ENCODE data around the gene MDM4. TPM values are rescaled to one million over a fixed set of nuclear protein-coding genes. Genes with fewer than 3 reads are reported as not detected.

The MDM4 gene
- total RNA-seq, 2 experiments from 2014 or later: 72.2 to 72.4 TPM

- no peak for ATAC-seq
- Mint-ChIP-seq H3K36me3 (ENCODE audit: low read depth) (peaks cover 9% of the 10 kb centered on the region), H3K4me3 (no peak overlapping the region), H3K9me3 (ENCODE audit: insufficient read depth) (no peaks in the 10 kb centered on the region), H3K4me1 (ENCODE audit: low read depth) (peaks cover 18% of the 10 kb centered on the region), H3K27ac (no peak overlapping the region), H3K27me3 (ENCODE audit: low read depth) (no peaks in the 10 kb centered on the region)
- ChIA-PET POLR2A (no interaction called here), CTCF (interaction anchor here (1.0 to 5.7 kb wide), 2 partner anchors 192 to 236 kb away, joined by 4 to 39 read pairs; no protein-coding TSS in a partner anchor)
- no peak for DNase-seq
Measured at GRCh38 chr1:204571128-204571527, 54.9 kb downstream of the MDM4 start.

GRCh38 chr1:204571631-204572030 lies 55.4 kb downstream of the MDM4 start:
- no peak overlapping the region for H3K4me3 Mint-ChIP-seq
- DNase-seq: no peak
- ATAC-seq: no peak
- H3K4me1 Mint-ChIP-seq (ENCODE audit: low read depth): peaks cover 13% of the 10 kb centered on the region
- H3K36me3 Mint-ChIP-seq (ENCODE audit: low read depth): peaks cover 9% of the 10 kb centered on the region
- POLR2A ChIA-PET: no interaction called here
- no peaks in the 10 kb centered on the region for H3K9me3 Mint-ChIP-seq (ENCODE audit: insufficient read depth)
- no peak overlapping the region for H3K27ac Mint-ChIP-seq
- no peaks in the 10 kb centered on the region for H3K27me3 Mint-ChIP-seq (ENCODE audit: low read depth)
- CTCF ChIA-PET: interaction anchor here (1.0 to 5.7 kb wide), 2 partner anchors 192 to 236 kb away, joined by 4 to 39 read pairs; no protein-coding TSS in a partner anchor

- H3K27ac Mint-ChIP-seq: no peak overlapping the region
- peaks cover 11% of the 10 kb centered on the region for H3K4me1 Mint-ChIP-seq (ENCODE audit: low read depth)
- POLR2A ChIA-PET: interaction anchor here (0.6 kb wide), 1 partner anchor 1148 kb away, joined by 4 read pairs; no protein-coding TSS in a partner anchor
- H3K27me3 Mint-ChIP-seq (ENCODE audit: low read depth): no peaks in the 10 kb centered on the region
- no peak for DNase-seq
- no peaks in the 10 kb centered on the region for H3K9me3 Mint-ChIP-seq (ENCODE audit: insufficient read depth)
- H3K4me3 Mint-ChIP-seq: no peak overlapping the region
- CTCF ChIA-PET: interaction anchor here (1.0 to 5.7 kb wide), 4 partner anchors 7 to 234 kb away, joined by 3 to 39 read pairs (median 12); no protein-coding TSS in a partner anchor
- H3K36me3 Mint-ChIP-seq (ENCODE audit: low read depth): peaks cover 9% of the 10 kb centered on the region
- no peak for ATAC-seq
Measured at GRCh38 chr1:204572923-204573922, 57.0 kb downstream of the MDM4 start.

GRCh38 chr1:204574016-204574864 lies 58.0 kb downstream of the MDM4 start:
- ChIA-PET POLR2A (interaction anchor here (0.6 kb wide), 1 partner anchor 1147 kb away, joined by 4 read pairs; no protein-coding TSS in a partner anchor), CTCF (interaction anchor here (2.2 to 5.7 kb wide), 3 partner anchors 8 to 233 kb away, joined by 10 to 39 read pairs (median 14); no protein-coding TSS in a partner anchor)
- Mint-ChIP-seq H3K27me3 (ENCODE audit: low read depth) (no peaks in the 10 kb centered on the region), H3K27ac (no peak overlapping the region), H3K36me3 (ENCODE audit: low read depth) (peaks cover 9% of the 10 kb centered on the region), H3K4me1 (ENCODE audit: low read depth) (peaks cover 17% of the 10 kb centered on the region), H3K4me3 (no peak overlapping the region), H3K9me3 (ENCODE audit: insufficient read depth) (no peaks in the 10 kb centered on the region)
- ATAC-seq (no peak), DNase-seq (no peak)

GRCh38 chr1:204574865-204575163 lies 58.6 kb downstream of the MDM4 start:
- Mint-ChIP-seq H3K4me3 (no peak overlapping the region), H3K27me3 (ENCODE audit: low read depth) (no peaks in the 10 kb centered on the region), H3K4me1 (ENCODE audit: low read depth) (peaks cover 23% of the 10 kb centered on the region), H3K9me3 (ENCODE audit: insufficient read depth) (no peaks in the 10 kb centered on the region), H3K27ac (no peak overlapping the region), H3K36me3 (ENCODE audit: low read depth) (peaks cover 7% of the 10 kb centered on the region)
- DNase-seq (no peak), ATAC-seq (no peak)
- POLR2A ChIA-PET: no interaction called here
- CTCF ChIA-PET: interaction anchor here (2.2 to 5.7 kb wide), 3 partner anchors 9 to 233 kb away, joined by 10 to 39 read pairs (median 14); no protein-coding TSS in a partner anchor

GRCh38 chr1:204575221-204576190 lies 59.3 kb downstream of the MDM4 start:
- ATAC-seq (no peak), DNase-seq (no peak)
- Mint-ChIP-seq H3K9me3 (ENCODE audit: insufficient read depth) (no peaks in the 10 kb centered on the region), H3K36me3 (ENCODE audit: low read depth) (peaks cover 9% of the 10 kb centered on the region), H3K27me3 (ENCODE audit: low read depth) (no peaks in the 10 kb centered on the region), H3K4me3 (no peak overlapping the region), H3K27ac (no peak overlapping the region), H3K4me1 (ENCODE audit: low read depth) (peaks cover 30% of the 10 kb centered on the region)
- CTCF ChIA-PET: interaction anchor here (2.2 to 5.7 kb wide), 3 partner anchors 10 to 232 kb away, joined by 10 to 39 read pairs (median 14); no protein-coding TSS in a partner anchor
- POLR2A ChIA-PET: interaction anchor here (0.6 kb wide), 1 partner anchor 8 kb away, joined by 3 read pairs; no protein-coding TSS in a partner anchor

- H3K27ac Mint-ChIP-seq: no peak overlapping the region
- no peak for ATAC-seq
- ChIA-PET CTCF (interaction anchor here (3.1 to 5.2 kb wide), 2 partner anchors 11 to 230 kb away, joined by 14 to 39 read pairs; no protein-coding TSS in a partner anchor), POLR2A (interaction anchor here (0.6 kb wide), 1 partner anchor 9 kb away, joined by 3 read pairs; no protein-coding TSS in a partner anchor)
- H3K27me3 Mint-ChIP-seq (ENCODE audit: low read depth): no peaks in the 10 kb centered on the region
- no peaks in the 10 kb centered on the region for H3K9me3 Mint-ChIP-seq (ENCODE audit: insufficient read depth)
- H3K4me1 Mint-ChIP-seq (ENCODE audit: low read depth): peaks cover 33% of the 10 kb centered on the region
- H3K36me3 Mint-ChIP-seq (ENCODE audit: low read depth): peaks cover 7% of the 10 kb centered on the region
- H3K4me3 Mint-ChIP-seq: no peak overlapping the region
- DNase-seq: no peak
Measured at GRCh38 chr1:204576422-204576821, 60.2 kb downstream of the MDM4 start.

GRCh38 chr1:204577794-204578478 lies 61.7 kb downstream of the MDM4 start:
- ATAC-seq (no peak), DNase-seq (no peak)
- H3K9me3 Mint-ChIP-seq (ENCODE audit: insufficient read depth): no peaks in the 10 kb centered on the region
- ChIA-PET CTCF (interaction anchor here (0.7 to 5.2 kb wide), 7 partner anchors 11 to 229 kb away, joined by 3 to 39 read pairs (median 4); no protein-coding TSS in a partner anchor), POLR2A (interaction anchor here (0.8 to 2.2 kb wide), 4 partner anchors 9 to 75 kb away, joined by 3 to 10 read pairs (median 4); no protein-coding TSS in a partner anchor)
- peak overlapping the region; percentile 90 for H3K27ac Mint-ChIP-seq
- peaks cover 7% of the 10 kb centered on the region for H3K36me3 Mint-ChIP-seq (ENCODE audit: low read depth)
- peaks cover 33% of the 10 kb centered on the region for H3K4me1 Mint-ChIP-seq (ENCODE audit: low read depth)
- H3K27me3 Mint-ChIP-seq (ENCODE audit: low read depth): no peaks in the 10 kb centered on the region
- no peak overlapping the region for H3K4me3 Mint-ChIP-seq

- ATAC-seq (peak; percentile 80), DNase-seq (peak; percentile 54)
- Mint-ChIP-seq H3K4me1 (ENCODE audit: low read depth) (peaks cover 33% of the 10 kb centered on the region), H3K27me3 (ENCODE audit: low read depth) (no peaks in the 10 kb centered on the region), H3K27ac (peak overlapping the region; percentile 90), H3K9me3 (ENCODE audit: insufficient read depth) (no peaks in the 10 kb centered on the region), H3K4me3 (peak overlapping the region; percentile 63), H3K36me3 (ENCODE audit: low read depth) (peaks cover 7% of the 10 kb centered on the region)
- POLR2A ChIA-PET: interaction anchor here (0.6 to 2.2 kb wide), 8 partner anchors 10 to 76 kb away, joined by 3 to 10 read pairs (median 4); partner anchors contain the start of gene MDM4
- CTCF ChIA-PET: interaction anchor here (0.6 to 5.2 kb wide), 16 partner anchors 12 to 228 kb away, joined by 3 to 39 read pairs (median 3); partner anchors contain the start of gene MDM4
Measured at GRCh38 chr1:204578867-204579664, 62.9 kb downstream of the MDM4 start.
